T-helper 2 cell treated with Interferon-gamma antibody and Interleukin-4, amounts not matched to agents 100 ng/mL and 5 ng/mL, for 36 hours (primary cell): Measurements from ENCODE around the gene INA. TPM values are rescaled to one million over a fixed set of nuclear protein-coding genes. Genes with fewer than 3 reads are reported as not detected.

Experiments
- intact Hi-C: fragments of 100-400 bp; cut with micrococcal nuclease; formaldehyde crosslinking; loops from one replicate; pipeline ENCODE4 v1.15.1; 2023
- total RNA-seq: library from RNA; stranded (reverse); gene quantifications from 2 replicates; pipeline ENCODE4 v1.2.3, GENCODE V29; 2022

The INA gene
- total RNA-seq, 1 donor from 2014 or later = 0.27 TPM

- intact Hi-C loops = no loop called here
These were observed 3.9 kb upstream of the INA start for GRCh38 chr10:103273041-103273441.

- intact Hi-C loops = no loop called here
These were observed 565 bp upstream of the INA start for GRCh38 chr10:103276251-103276895.

- intact Hi-C loops = loop anchor here (2.0 kb wide), 1 partner anchor 13 kb away; no protein-coding TSS in a partner anchor
These were observed 987 bp downstream of the INA start for GRCh38 chr10:103277713-103278536.

GRCh38 chr10:103278537-103278823 lies 1.5 kb downstream of the INA start:
- intact Hi-C loops = loop anchor here (2.0 kb wide), 1 partner anchor 14 kb away; no protein-coding TSS in a partner anchor

GRCh38 chr10:103278862-103279298 lies 1.9 kb downstream of the INA start:
- intact Hi-C loops = loop anchor here (2.0 kb wide), 1 partner anchor 14 kb away; no protein-coding TSS in a partner anchor

GRCh38 chr10:103280031-103280430 lies 3.1 kb downstream of the INA start:
- intact Hi-C loops = no loop called here

GRCh38 chr10:103280506-103280905 lies 3.6 kb downstream of the INA start:
- intact Hi-C loops = no loop called here

GRCh38 chr10:103281753-103282152 lies 4.8 kb downstream of the INA start:
- intact Hi-C loops = no loop called here

GRCh38 chr10:103282961-103283360 lies 6.0 kb downstream of the INA start:
- intact Hi-C loops = no loop called here

GRCh38 chr10:103284170-103284569 lies 7.2 kb downstream of the INA start:
- intact Hi-C loops = no loop called here

GRCh38 chr10:103287992-103288391 lies 11.1 kb downstream of the INA start:
- intact Hi-C loops = no loop called here

GRCh38 chr10:103291588-103291987 lies 14.7 kb downstream of the INA start:
- intact Hi-C loops = no loop called here

- intact Hi-C loops = no loop called here
These were observed 18.6 kb downstream of the INA start for GRCh38 chr10:103295374-103296015.

- intact Hi-C loops = no loop called here
These were observed 30.7 kb downstream of the INA start for GRCh38 chr10:103307594-103307993.

GRCh38 chr10:103310197-103310596 lies 33.3 kb downstream of the INA start:
- intact Hi-C loops = no loop called here

GRCh38 chr10:103316087-103316486 lies 39.1 kb downstream of the INA start:
- intact Hi-C loops = no loop called here

- intact Hi-C loops = no loop called here
These were observed 51.0 kb downstream of the INA start for GRCh38 chr10:103327906-103328305.

GRCh38 chr10:103333934-103334520 lies 57.1 kb downstream of the INA start:
- intact Hi-C loops = loop anchor here (5.0 kb wide), 1 partner anchor 497 kb away; the partner anchor contains the start of gene CYP17A1

- intact Hi-C loops = loop anchor here (5.0 kb wide), 1 partner anchor 497 kb away; the partner anchor contains the start of gene CYP17A1
These were observed 57.6 kb downstream of the INA start for GRCh38 chr10:103334567-103334966.

- intact Hi-C loops = no loop called here
These were observed 59.4 kb downstream of the INA start for GRCh38 chr10:103336370-103336769.
